ENCODE results near the gene HRAS. TPM values are rescaled to one million over a fixed set of nuclear protein-coding genes. Genes with fewer than 3 reads are reported as not detected.
A peak's percentile ranks its signal among the peaks of the same experiment; 100 is the strongest.

The HRAS gene
- total and polyA plus RNA-seq, 2 experiments from 2014 or later = 62.1 to 76.9 TPM

DNA sequence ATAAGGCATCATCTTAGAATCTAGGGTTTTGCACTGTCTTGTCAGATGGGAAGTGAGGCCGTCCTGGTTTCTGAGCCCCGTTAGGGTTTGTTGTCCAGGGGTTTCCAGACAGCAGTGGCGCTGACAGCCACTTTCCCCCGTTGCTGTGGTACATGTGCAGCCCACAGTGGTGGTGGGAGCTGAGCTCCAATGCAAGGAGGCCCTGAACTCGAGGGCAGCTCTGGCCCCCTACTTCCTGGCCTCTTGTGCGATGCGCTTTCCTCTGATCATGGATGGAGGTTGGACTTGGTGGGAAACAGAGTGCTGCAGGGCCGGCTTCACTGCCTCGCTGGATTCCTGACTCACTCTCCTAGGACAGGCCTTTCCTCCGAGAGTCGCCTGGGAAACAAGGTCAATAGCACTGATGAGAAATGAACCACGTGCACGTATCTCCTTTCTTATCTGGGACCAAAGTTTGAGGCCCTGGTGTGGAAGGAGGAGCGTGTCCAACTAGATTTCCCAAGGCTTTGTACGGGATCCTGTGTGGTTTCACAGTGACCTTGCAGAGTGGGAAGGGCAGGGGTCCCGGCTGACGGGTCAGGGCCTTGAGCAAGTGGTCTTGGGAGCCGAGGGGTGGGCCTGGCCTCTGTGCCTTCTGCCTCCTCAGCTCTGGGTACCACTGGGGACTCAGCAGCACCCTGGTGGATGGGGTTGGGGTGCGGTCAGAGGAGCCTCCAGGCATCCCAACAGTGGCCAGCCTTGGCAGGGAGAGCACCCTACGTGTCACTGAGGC lies 44.6 kb upstream of the HRAS start:
- in situ Hi-C loops (cut with MboI) = no loop called here
- no peak overlapping the region for H3K4me2 ChIP-seq (ENCODE audit: unreplicated experiment)
- H3K27ac ChIP-seq = peak overlapping the region; percentile 43; the same call in 1 of the 2 replicates
- WGBS, 2 experiments (ENCODE audit: low coverage in 1 of 2, low lambda C conversion rate in 2 of 2, missing lambda C conversion rate in 2 of 2) = 73 to 74% methylated on average over 20 of the region's 20 CpGs
- peak; percentile 57 for DNase-seq
- no peak overlapping the region; the same call in 1 of the 2 replicates for H3K4me3 ChIP-seq
- TF ChIP-seq EZH2phosphoT487 (IDR thresholded peaks at IDR 0.05; ENCODE audit: insufficient read depth, low read depth) (no peak), EZH2 (IDR thresholded peaks at IDR 0.05; ENCODE audit: insufficient read depth, poor library complexity, severe bottlenecking) (no peak)
- peaks cover 17% of the 10 kb centered on the region for H3K4me1 ChIP-seq (ENCODE audit: insufficient read depth)
- H3K9me3 ChIP-seq (ENCODE audit: low read depth) = no peaks in the 10 kb centered on the region
- peak overlapping the region; percentile 34 for H3K9ac ChIP-seq
- no peaks in the 10 kb centered on the region; the same call in 1 of the 2 replicates for H3K36me3 ChIP-seq (ENCODE audit: low read depth)
- no peaks in the 10 kb centered on the region for H3K27me3 ChIP-seq (replicated peaks; ENCODE audit: insufficient read depth)
- peaks cover 83% of the 10 kb centered on the region for H3K79me2 ChIP-seq (ENCODE audit: insufficient read depth)
- H3K9me2 ChIP-seq (ENCODE audit: insufficient read depth) = no peaks in the 10 kb centered on the region
- H4K20me1 ChIP-seq (ENCODE audit: insufficient read depth) = peaks cover 20% of the 10 kb centered on the region; the same call in 1 of the 2 replicates
- H2AFZ ChIP-seq = no peak overlapping the region
- peaks cover 10% of the 10 kb centered on the region for H3F3A ChIP-seq (ENCODE audit: insufficient read depth)

DNA sequence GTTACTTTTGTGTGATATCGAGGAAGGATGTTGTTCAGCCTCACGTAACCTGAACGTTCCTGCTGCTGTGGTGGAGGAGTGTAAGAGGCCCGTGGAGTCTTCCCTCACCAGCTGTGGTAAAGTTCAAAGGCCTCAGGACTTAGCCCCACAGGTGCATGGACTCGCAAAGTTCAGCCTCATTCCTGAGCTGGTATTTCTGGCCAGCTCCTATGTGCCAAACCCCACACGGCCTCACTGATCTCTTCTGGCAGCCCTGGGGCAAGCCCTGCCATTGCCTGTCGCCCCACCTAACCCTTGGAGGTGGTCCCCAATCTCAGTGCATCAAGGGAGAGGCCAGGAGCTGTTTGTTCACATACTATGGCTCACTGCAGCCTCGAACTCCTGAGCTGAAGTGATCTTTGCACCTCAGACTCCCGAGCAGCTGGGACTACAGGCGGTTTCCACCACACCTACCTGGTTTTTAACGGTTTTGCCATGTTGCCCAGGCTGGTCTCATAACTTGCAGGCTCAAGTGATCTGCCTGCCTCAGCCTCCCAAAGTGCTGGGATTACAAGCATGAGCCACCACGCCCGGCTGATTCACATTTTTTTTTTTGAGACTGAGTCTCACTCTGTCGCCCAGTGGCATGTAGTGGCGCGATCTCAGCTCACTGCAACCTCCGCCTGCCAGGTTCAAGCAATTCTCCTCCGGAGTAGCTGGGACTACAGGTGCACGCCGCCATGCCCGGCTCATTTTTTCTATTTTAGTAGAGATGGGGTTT lies 43.1 kb upstream of the HRAS start:
- TF ChIP-seq EZH2phosphoT487 (IDR thresholded peaks at IDR 0.05; ENCODE audit: insufficient read depth, low read depth) (no peak), EZH2 (IDR thresholded peaks at IDR 0.05; ENCODE audit: insufficient read depth, poor library complexity, severe bottlenecking) (no peak)
- H3K9me3 ChIP-seq (ENCODE audit: low read depth) = no peaks in the 10 kb centered on the region
- H3K79me2 ChIP-seq (ENCODE audit: insufficient read depth) = peaks cover 68% of the 10 kb centered on the region
- H3K27me3 ChIP-seq (replicated peaks; ENCODE audit: insufficient read depth) = no peaks in the 10 kb centered on the region
- H3K4me1 ChIP-seq (ENCODE audit: insufficient read depth) = peaks cover 21% of the 10 kb centered on the region
- H3F3A ChIP-seq (ENCODE audit: insufficient read depth) = peaks cover 10% of the 10 kb centered on the region
- H3K36me3 ChIP-seq (ENCODE audit: low read depth) = no peaks in the 10 kb centered on the region; the same call in 1 of the 2 replicates
- H3K27ac ChIP-seq = peak overlapping the region; percentile 13; the same call in 1 of the 2 replicates
- no peak overlapping the region for H2AFZ ChIP-seq
- 59 to 62% methylated on average over 21 of the region's 21 CpGs for WGBS, 2 experiments (ENCODE audit: low coverage in 1 of 2, low lambda C conversion rate in 2 of 2, missing lambda C conversion rate in 2 of 2)
- H3K9me2 ChIP-seq (ENCODE audit: insufficient read depth) = no peaks in the 10 kb centered on the region
- peak overlapping the region; percentile 98 for H3K4me2 ChIP-seq (ENCODE audit: unreplicated experiment)
- DNase-seq = no peak
- peak overlapping the region; percentile 92 for H3K4me3 ChIP-seq
- peaks cover 20% of the 10 kb centered on the region; the same call in 1 of the 2 replicates for H4K20me1 ChIP-seq (ENCODE audit: insufficient read depth)
- H3K9ac ChIP-seq = peak overlapping the region; percentile 92
- in situ Hi-C loops (cut with MboI) = no loop called here

DNA sequence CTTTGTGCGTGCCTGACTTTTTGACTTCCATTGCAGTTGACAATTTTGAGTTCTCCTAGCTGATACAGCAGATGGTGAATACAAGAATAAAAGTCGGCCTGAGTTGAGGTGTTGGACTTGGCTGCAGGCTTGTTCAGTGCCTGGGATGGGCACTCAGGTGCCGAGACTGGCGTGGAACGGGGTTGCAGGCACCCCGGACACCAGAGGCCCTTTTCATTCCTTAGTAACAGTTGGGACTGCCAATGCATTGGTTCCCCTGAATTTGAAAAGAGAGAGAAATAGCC lies 42.2 kb upstream of the HRAS start:
- Histone ChIP-seq H3F3A (ENCODE audit: insufficient read depth) (peaks cover 10% of the 10 kb centered on the region), H3K4me1 (ENCODE audit: insufficient read depth) (peaks cover 23% of the 10 kb centered on the region), H3K36me3 (ENCODE audit: low read depth) (no peaks in the 10 kb centered on the region; the same call in 1 of the 2 replicates), H3K4me2 (ENCODE audit: unreplicated experiment) (peak overlapping the region; percentile 98), H3K9ac (peak overlapping the region; percentile 92), H3K79me2 (ENCODE audit: insufficient read depth) (peaks cover 59% of the 10 kb centered on the region), H4K20me1 (ENCODE audit: insufficient read depth) (peaks cover 20% of the 10 kb centered on the region; the same call in 1 of the 2 replicates), H3K9me2 (ENCODE audit: insufficient read depth) (no peaks in the 10 kb centered on the region), H3K27ac (peak overlapping the region; percentile 67), H3K4me3 (peak overlapping the region; percentile 92), H2AFZ (no peak overlapping the region), H3K9me3 (ENCODE audit: low read depth) (no peaks in the 10 kb centered on the region), H3K27me3 (replicated peaks; ENCODE audit: insufficient read depth) (no peaks in the 10 kb centered on the region)
- TF ChIP-seq EZH2phosphoT487 (IDR thresholded peaks at IDR 0.05; ENCODE audit: insufficient read depth, low read depth) (no peak), EZH2 (IDR thresholded peaks at IDR 0.05; ENCODE audit: insufficient read depth, poor library complexity, severe bottlenecking) (no peak)
- 36 to 49% methylated on average over 6 of the region's 6 CpGs for WGBS, 2 experiments (ENCODE audit: low coverage in 1 of 2, low lambda C conversion rate in 2 of 2, missing lambda C conversion rate in 2 of 2)
- in situ Hi-C loops (cut with MboI) = no loop called here
- DNase-seq = no peak

DNA sequence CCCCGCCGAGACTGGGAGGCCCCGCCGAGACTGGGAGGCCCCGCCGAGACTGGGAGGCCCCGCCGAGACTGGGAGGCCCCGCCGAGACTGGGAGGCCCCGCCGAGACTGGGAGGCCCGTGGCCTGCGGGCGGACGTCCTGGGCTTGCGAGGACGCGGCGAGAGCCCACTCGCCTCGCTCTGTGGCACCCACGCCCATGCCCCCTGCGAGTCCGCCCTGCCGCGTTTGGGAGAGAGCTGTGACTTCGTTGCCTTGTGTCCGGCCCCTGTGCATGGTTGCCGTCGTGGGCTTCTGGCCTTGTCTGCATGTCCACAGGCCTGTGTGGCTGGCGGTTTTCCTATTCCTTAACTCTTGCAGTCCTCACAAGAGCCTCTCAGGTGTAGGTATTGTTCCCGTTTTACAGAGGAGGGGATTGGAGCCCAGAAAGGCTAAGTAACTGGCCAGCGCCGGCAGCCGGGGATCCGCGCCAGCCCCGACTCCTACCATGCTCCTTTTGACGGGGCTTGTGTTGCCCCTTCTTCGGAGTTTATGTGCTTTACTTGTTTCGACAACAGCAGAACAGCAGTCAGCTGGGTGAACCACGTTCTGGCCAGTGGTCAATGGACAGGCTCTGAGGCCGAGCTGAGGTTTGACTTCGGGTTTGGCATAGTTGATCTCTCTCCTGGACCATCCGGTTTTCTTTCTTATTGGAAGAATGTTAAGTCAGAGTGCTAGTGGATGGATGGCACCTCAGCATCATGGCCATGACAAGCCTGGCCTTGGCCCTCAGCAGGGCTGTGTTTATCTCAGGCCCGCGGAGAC lies 41.6 kb upstream of the HRAS start:
- Histone ChIP-seq H3K4me3 (peak overlapping the region; percentile 92), H3K36me3 (ENCODE audit: low read depth) (no peaks in the 10 kb centered on the region; the same call in 1 of the 2 replicates), H3K79me2 (ENCODE audit: insufficient read depth) (peaks cover 53% of the 10 kb centered on the region), H3K9ac (peak overlapping the region; percentile 92), H3K27me3 (replicated peaks; ENCODE audit: insufficient read depth) (no peaks in the 10 kb centered on the region), H3K4me1 (ENCODE audit: insufficient read depth) (peaks cover 23% of the 10 kb centered on the region), H4K20me1 (ENCODE audit: insufficient read depth) (peaks cover 20% of the 10 kb centered on the region; the same call in 1 of the 2 replicates), H3K4me2 (ENCODE audit: unreplicated experiment) (peak overlapping the region; percentile 98), H3F3A (ENCODE audit: insufficient read depth) (peaks cover 10% of the 10 kb centered on the region), H3K27ac (peak overlapping the region; percentile 67), H2AFZ (no peak overlapping the region), H3K9me3 (ENCODE audit: low read depth) (no peaks in the 10 kb centered on the region), H3K9me2 (ENCODE audit: insufficient read depth) (no peaks in the 10 kb centered on the region)
- WGBS, 2 experiments (ENCODE audit: low coverage in 1 of 2, low lambda C conversion rate in 2 of 2, missing lambda C conversion rate in 2 of 2) = 7% methylated on average over 29 to 31 of the region's 48 CpGs
- TF ChIP-seq EZH2 (IDR thresholded peaks at IDR 0.05; ENCODE audit: insufficient read depth, poor library complexity, severe bottlenecking) (no peak), EZH2phosphoT487 (IDR thresholded peaks at IDR 0.05; ENCODE audit: insufficient read depth, low read depth) (no peak)
- DNase-seq = peak; percentile 46
- in situ Hi-C loops (cut with MboI) = no loop called here

All from GM23248 (cell line).